GM12878 (cell line): ENCODE data around the gene GUCY2F. TPM values are rescaled to one million over a fixed set of nuclear protein-coding genes. Genes with fewer than 3 reads are reported as not detected.

ENCODE experiments used
- ATAC-seq: fragments of 200-7000 bp; cut with Tn5 transposase; 3 replicates; pipeline ENCODE4 v1.9.1; 2020; ENCODE audit warnings: mild to moderate bottlenecking, moderate library complexity
- BruUV-seq: library from RNA; stranded (reverse); fragments of 400-500 nt; replicated peaks from 2 replicates; lab custom pipeline; 2021; lab: Mats Ljungman, UMichigan
- CTCF ChIA-PET: fragments of 300-600 bp; sonication (Branson Sonifier 250); formaldehyde crosslinking; extraction: SDS; loops from one replicate; lab custom pipeline; 2021; ENCODE audit warnings: inconsistent platforms; lab: Yijun Ruan, JAX
- POLR2A ChIA-PET: fragments of 350-600 bp; formaldehyde crosslinking; extraction: SDS; loops from one replicate; lab custom pipeline; 2021; ENCODE audit warnings: inconsistent platforms; lab: Charles Lee
- RAD21 ChIA-PET: fragments of 300-600 bp; sonication (Branson Sonifier 250); formaldehyde crosslinking; loops from one replicate; lab custom pipeline; 2023; ENCODE audit warnings: antibody characterized with exemption; ENCODE audit not compliant: unreplicated experiment; lab: Charles Lee
- SMC1A ChIA-PET: fragments of 300-600 bp; sonication (Branson Sonifier 250); formaldehyde crosslinking; loops from one replicate; lab custom pipeline; 2023; ENCODE audit not compliant: unreplicated experiment, uncharacterized antibody; lab: Charles Lee
- DNase-seq: peaks from one replicate; pipeline ENCODE4 v3.0.0-alpha.2; 2011; ENCODE audit warnings: low read depth, low spot score
- FAIRE-seq: peaks from 3 replicates; lab custom pipeline; 2011; peaks lifted over from hg19 to GRCh38; lab: Jason Lieb, UNC
- H2AFZ ChIP-seq: 2 replicates; pipeline ENCODE4 v1.6.0; 2011; ENCODE audit warnings: low read depth, low read length, control low read depth; ENCODE audit not compliant: control insufficient read depth
- H3K27ac ChIP-seq: 2 replicates; pipeline ENCODE4 v1.5.1; 2011; ENCODE audit warnings: control low read depth; ENCODE audit not compliant: control insufficient read depth, insufficient read depth
- H3K27me3 ChIP-seq, 2 experiments: replicated peaks in 1 of 2; 2 replicates each; pipeline versions ENCODE4 v1.6.0 to v1.6.1; 2011; ENCODE audit warnings: low read length in 1 of 2; ENCODE audit not compliant: control insufficient read depth in 2 of 2, insufficient read depth in 2 of 2
- H3K36me3 ChIP-seq, 2 experiments: 2 replicates each; pipeline ENCODE4 v1.5.1; 2011; ENCODE audit warnings: low read length in 1 of 2; ENCODE audit not compliant: control insufficient read depth in 2 of 2, insufficient read depth in 2 of 2
- H3K4me1 ChIP-seq: 2 replicates; pipeline ENCODE4 v1.6.1; 2011; ENCODE audit warnings: mild to moderate bottlenecking, low read length, moderate library complexity, mixed read lengths; ENCODE audit not compliant: control insufficient read depth, insufficient read depth
- H3K4me2 ChIP-seq: 2 replicates; pipeline ENCODE4 v1.6.0; 2011; ENCODE audit warnings: control low read depth; ENCODE audit not compliant: control insufficient read depth, insufficient read depth
- H3K4me3 ChIP-seq: fragments of 200-600 bp; sonication (generic); 2 replicates; pipeline ENCODE4 v1.5.1; 2016
- H3K79me2 ChIP-seq: 2 replicates; pipeline ENCODE4 v1.6.0; 2011; ENCODE audit warnings: low read length; ENCODE audit not compliant: control insufficient read depth, insufficient read depth
- H3K9ac ChIP-seq: 2 replicates; pipeline ENCODE4 v1.8.0; 2011; ENCODE audit warnings: low read length, control low read depth, mixed read lengths; ENCODE audit not compliant: control insufficient read depth, insufficient read depth
- H3K9me3 ChIP-seq: replicated peaks from 3 replicates; pipeline ENCODE4 v1.5.1; 2011; ENCODE audit warnings: mild to moderate bottlenecking, low read length; ENCODE audit not compliant: control insufficient read depth, insufficient read depth
- H4K20me1 ChIP-seq: 2 replicates; pipeline ENCODE4 v1.6.0; 2011; ENCODE audit not compliant: control insufficient read depth, insufficient read depth
- SP1 ChIP-seq: IDR thresholded peaks from one replicate; pipeline ENCODE4 v1.6.1; 2011; ENCODE audit warnings: low read depth, low read length
- SREBF1 ChIP-seq: IDR thresholded peaks from 2 replicates; pipeline ENCODE4 v1.6.1; 2012; ENCODE audit warnings: mild to moderate bottlenecking, low read length
- SREBF2 ChIP-seq: IDR thresholded peaks from 2 replicates; pipeline ENCODE4 v1.6.1; 2012; ENCODE audit warnings: mild to moderate bottlenecking, low read length
- TCF3 ChIP-seq: IDR thresholded peaks from 2 replicates; pipeline ENCODE4 v1.6.1; 2012; ENCODE audit warnings: low read depth, mild to moderate bottlenecking, low read length, borderline replicate concordance; ENCODE audit not compliant: insufficient read depth
- WGBS: methylation state at CpG from one replicate; pipeline ENCODE4 v1.1.6; 2016; ENCODE audit warnings: low lambda C conversion rate; ENCODE audit not compliant: insufficient replicate concordance, insufficient coverage; ENCODE audit errors: missing lambda C conversion rate; 5-methylcytosine and 5-hydroxymethylcytosine counted together
- in situ Hi-C: fragments of 300-500 bp; cut with MboI; formaldehyde crosslinking; loops from 9 replicates; pipeline ENCODE4 v1.14.3; 2018; ENCODE audit warnings: mixed read lengths
- intact Hi-C: fragments of 100-400 bp; cut with micrococcal nuclease; formaldehyde crosslinking; loops from one replicate; pipeline ENCODE4 v1.14.2; 2022; ENCODE audit not compliant: unreplicated experiment
- polyA plus RNA-seq, 11 experiments: library from polyadenylated mRNA; depleted of rRNA in 4 of 11; unstranded in 6 of 11; stranded (reverse) in 5 of 11; fragments of >200 nt; fragmentation: Nextera tagmentation in 4 of 11; fragmentation: Illumina TruSeq in 1 of 11; extraction: Ambion mirVana in 4 of 11; extraction: Trizol in 1 of 11; gene quantifications; 1 replicate in 1 of 11; 2 replicates in 10 of 11; pipeline versions ENCODE4 v1.2.1 to v1.2.3, GENCODE V29; 2011 to 2016; ENCODE audit warnings: inconsistent platforms in 2 of 11, missing spikeins in 2 of 11, low read depth in 1 of 11
- total RNA-seq, 4 experiments: library from RNA; depleted of rRNA in 3 of 4; stranded (reverse); fragments of >200 nt in 3 of 4; fragmentation: Illumina TruSeq in 1 of 4; extraction: Trizol in 1 of 4; gene quantifications; 2 replicates each; pipeline versions ENCODE4 v1.2.1 to v1.2.3, GENCODE V29; 2013 to 2021
- TF ChIP-seq, protein P1 (sequence below): fragments of 450-650 bp; IDR thresholded peaks from 2 replicates; pipeline ENCODE4 v1.6.1; 2017; ENCODE audit warnings: borderline replicate concordance
- TF ChIP-seq, protein P2 (sequence below): fragments of 150-350 bp; IDR thresholded peaks from 2 replicates; pipeline ENCODE4 v1.6.1; 2016; ENCODE audit warnings: low read depth, low read length
- TF ChIP-seq, protein P3 (sequence below): fragments of 450-650 bp; IDR thresholded peaks from 2 replicates; pipeline ENCODE4 v1.6.1; 2017; ENCODE audit warnings: antibody characterized with exemption, mild to moderate bottlenecking, moderate library complexity

The GUCY2F gene
- total and polyA plus RNA-seq, 10 of the 15 experiments (the other 5 are each of a cell fraction or from before 2014, with no cell fraction given) = not detected

DNA sequence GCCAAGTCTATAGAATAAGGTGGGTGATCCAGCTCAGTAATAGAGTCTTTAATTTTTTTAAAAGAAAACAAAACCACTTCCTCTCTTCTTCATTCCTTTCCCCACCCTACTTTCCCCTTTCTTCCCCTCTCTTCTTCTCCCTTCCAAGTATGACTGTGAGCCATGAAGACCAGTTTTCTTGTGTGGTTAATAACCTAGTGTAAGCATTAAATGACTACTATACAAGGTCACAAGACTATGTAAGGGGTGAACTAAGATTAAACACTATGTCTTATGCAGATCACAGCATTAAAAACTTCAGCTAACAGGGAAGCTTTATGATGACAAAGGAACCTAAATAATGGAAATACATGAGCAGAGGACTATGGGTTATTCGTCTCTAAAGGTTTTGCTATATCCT lies 135.4 kb downstream of the GUCY2F start:
- SMC1A ChIA-PET = interaction anchor here (0.7 to 1.3 kb wide), 5 partner anchors 8 to 78 kb away, joined by 3 to 4 read pairs (median 3); no protein-coding TSS in a partner anchor

More for the DNA sequence above, 135.4 kb downstream of the GUCY2F start:
- no peak for ATAC-seq
- FAIRE-seq = no peak
- Histone ChIP-seq H3K4me3 (no peak overlapping the region), H3K27me3 (no peaks in the 10 kb centered on the region)
- ChIA-PET CTCF (interaction anchor here (1.8 kb wide), 1 partner anchor 36 kb away, joined by 4 read pairs; no protein-coding TSS in a partner anchor), RAD21 (interaction anchor here (1.0 kb wide), 1 partner anchor 11 kb away, joined by 3 read pairs; no protein-coding TSS in a partner anchor)
- in situ Hi-C loops = no loop called here
- TF ChIP-seq, protein P1, sequence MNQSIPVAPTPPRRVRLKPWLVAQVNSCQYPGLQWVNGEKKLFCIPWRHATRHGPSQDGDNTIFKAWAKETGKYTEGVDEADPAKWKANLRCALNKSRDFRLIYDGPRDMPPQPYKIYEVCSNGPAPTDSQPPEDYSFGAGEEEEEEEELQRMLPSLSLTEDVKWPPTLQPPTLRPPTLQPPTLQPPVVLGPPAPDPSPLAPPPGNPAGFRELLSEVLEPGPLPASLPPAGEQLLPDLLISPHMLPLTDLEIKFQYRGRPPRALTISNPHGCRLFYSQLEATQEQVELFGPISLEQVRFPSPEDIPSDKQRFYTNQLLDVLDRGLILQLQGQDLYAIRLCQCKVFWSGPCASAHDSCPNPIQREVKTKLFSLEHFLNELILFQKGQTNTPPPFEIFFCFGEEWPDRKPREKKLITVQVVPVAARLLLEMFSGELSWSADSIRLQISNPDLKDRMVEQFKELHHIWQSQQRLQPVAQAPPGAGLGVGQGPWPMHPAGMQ = no peak
- TF ChIP-seq, protein P2, sequence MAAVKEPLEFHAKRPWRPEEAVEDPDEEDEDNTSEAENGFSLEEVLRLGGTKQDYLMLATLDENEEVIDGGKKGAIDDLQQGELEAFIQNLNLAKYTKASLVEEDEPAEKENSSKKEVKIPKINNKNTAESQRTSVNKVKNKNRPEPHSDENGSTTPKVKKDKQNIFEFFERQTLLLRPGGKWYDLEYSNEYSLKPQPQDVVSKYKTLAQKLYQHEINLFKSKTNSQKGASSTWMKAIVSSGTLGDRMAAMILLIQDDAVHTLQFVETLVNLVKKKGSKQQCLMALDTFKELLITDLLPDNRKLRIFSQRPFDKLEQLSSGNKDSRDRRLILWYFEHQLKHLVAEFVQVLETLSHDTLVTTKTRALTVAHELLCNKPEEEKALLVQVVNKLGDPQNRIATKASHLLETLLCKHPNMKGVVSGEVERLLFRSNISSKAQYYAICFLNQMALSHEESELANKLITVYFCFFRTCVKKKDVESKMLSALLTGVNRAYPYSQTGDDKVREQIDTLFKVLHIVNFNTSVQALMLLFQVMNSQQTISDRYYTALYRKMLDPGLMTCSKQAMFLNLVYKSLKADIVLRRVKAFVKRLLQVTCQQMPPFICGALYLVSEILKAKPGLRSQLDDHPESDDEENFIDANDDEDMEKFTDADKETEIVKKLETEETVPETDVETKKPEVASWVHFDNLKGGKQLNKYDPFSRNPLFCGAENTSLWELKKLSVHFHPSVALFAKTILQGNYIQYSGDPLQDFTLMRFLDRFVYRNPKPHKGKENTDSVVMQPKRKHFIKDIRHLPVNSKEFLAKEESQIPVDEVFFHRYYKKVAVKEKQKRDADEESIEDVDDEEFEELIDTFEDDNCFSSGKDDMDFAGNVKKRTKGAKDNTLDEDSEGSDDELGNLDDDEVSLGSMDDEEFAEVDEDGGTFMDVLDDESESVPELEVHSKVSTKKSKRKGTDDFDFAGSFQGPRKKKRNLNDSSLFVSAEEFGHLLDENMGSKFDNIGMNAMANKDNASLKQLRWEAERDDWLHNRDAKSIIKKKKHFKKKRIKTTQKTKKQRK = no peak
- TF ChIP-seq SREBF1 = no peak
- TF ChIP-seq SREBF2 = no peak
- no peak for TF ChIP-seq TCF3
- no peak for TF ChIP-seq SP1
- TF ChIP-seq, protein P3, sequence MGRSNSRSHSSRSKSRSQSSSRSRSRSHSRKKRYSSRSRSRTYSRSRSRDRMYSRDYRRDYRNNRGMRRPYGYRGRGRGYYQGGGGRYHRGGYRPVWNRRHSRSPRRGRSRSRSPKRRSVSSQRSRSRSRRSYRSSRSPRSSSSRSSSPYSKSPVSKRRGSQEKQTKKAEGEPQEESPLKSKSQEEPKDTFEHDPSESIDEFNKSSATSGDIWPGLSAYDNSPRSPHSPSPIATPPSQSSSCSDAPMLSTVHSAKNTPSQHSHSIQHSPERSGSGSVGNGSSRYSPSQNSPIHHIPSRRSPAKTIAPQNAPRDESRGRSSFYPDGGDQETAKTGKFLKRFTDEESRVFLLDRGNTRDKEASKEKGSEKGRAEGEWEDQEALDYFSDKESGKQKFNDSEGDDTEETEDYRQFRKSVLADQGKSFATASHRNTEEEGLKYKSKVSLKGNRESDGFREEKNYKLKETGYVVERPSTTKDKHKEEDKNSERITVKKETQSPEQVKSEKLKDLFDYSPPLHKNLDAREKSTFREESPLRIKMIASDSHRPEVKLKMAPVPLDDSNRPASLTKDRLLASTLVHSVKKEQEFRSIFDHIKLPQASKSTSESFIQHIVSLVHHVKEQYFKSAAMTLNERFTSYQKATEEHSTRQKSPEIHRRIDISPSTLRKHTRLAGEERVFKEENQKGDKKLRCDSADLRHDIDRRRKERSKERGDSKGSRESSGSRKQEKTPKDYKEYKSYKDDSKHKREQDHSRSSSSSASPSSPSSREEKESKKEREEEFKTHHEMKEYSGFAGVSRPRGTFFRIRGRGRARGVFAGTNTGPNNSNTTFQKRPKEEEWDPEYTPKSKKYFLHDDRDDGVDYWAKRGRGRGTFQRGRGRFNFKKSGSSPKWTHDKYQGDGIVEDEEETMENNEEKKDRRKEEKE = no peak
- TF ChIP-seq, all 136 proteins: peak for 0
- intact Hi-C loops = no loop called here
- no peaks in the 10 kb centered on the region for H3K79me2 ChIP-seq
- H3K4me2 ChIP-seq = no peak overlapping the region
- POLR2A ChIA-PET = no interaction called here
- H2AFZ ChIP-seq = no peak overlapping the region
- H4K20me1 ChIP-seq = no peaks in the 10 kb centered on the region
- no peak for DNase-seq
- no peak overlapping the region for H3K9ac ChIP-seq
- H3K4me1 ChIP-seq = no peaks in the 10 kb centered on the region
- no peak overlapping the region for H3K27ac ChIP-seq
- no TSS peak for BruUV-seq
- WGBS = 4% methylated on average over 1 of the region's 1 CpG
- no peaks in the 10 kb centered on the region for H3K36me3 ChIP-seq
- no peaks in the 10 kb centered on the region; the same call in 2 of the 3 replicates for H3K9me3 ChIP-seq
